Prostate gland (tissue), 2 donors: ENCODE results near the gene THRAP3. TPM values are rescaled to one million over a fixed set of nuclear protein-coding genes. Genes with fewer than 3 reads are reported as not detected.
A peak's percentile ranks its signal among the peaks of the same experiment; 100 is the strongest.

Source experiments
- DNase-seq: peaks from one replicate; pipeline ENCODE4 v3.0.0-alpha.2; 2019; ENCODE audit warnings: low spot score
- H3K27ac ChIP-seq, 2 donors: fragments of 200-600 bp; sonication (generic); 2 replicates each; pipeline ENCODE4 v1.5.1; 2017 to 2019
- H3K27me3 ChIP-seq: fragments of 200-600 bp; sonication (generic); replicated peaks from 2 replicates; pipeline ENCODE4 v1.5.1; 2019; ENCODE audit not compliant: insufficient read depth
- H3K36me3 ChIP-seq, 2 donors: fragments of 200-600 bp; sonication (generic); 1 replicate in 1 of 2; 2 replicates in 1 of 2; pipeline versions ENCODE4 v1.5.1 to v1.8.1; 2017 to 2019
- H3K4me1 ChIP-seq: fragments of 200-600 bp; sonication (generic); replicated peaks from 2 replicates; pipeline ENCODE4 v1.5.1; 2019
- H3K4me3 ChIP-seq, 2 donors: fragments of 200-600 bp; sonication (generic); 2 replicates each; pipeline ENCODE4 v1.5.1; 2017 to 2019
- H3K9me3 ChIP-seq: fragments of 200-600 bp; sonication (generic); 2 replicates; pipeline ENCODE4 v1.5.1; 2017
- CTCF ChIP-seq, 4 experiments: fragments of 200-600 bp in 2 of 4; fragments of 450-650 bp in 2 of 4; sonication (generic) in 2 of 4; IDR thresholded peaks; 1 replicate in 3 of 4; 2 replicates in 1 of 4; pipeline ENCODE4 v1.5.1; 2016 to 2019; ENCODE audit warnings: antibody characterized with exemption in 4 of 4, mild to moderate bottlenecking in 2 of 4, moderate library complexity in 2 of 4
- POLR2A ChIP-seq: fragments of 450-650 bp; IDR thresholded peaks from one replicate; pipeline ENCODE4 v1.6.1; 2016; ENCODE audit warnings: antibody characterized with exemption, mild to moderate bottlenecking
- POLR2AphosphoS5 ChIP-seq: sonication (generic); formaldehyde crosslinking; IDR thresholded peaks from one replicate; pipeline ENCODE4 v1.6.1; 2017; ENCODE audit warnings: antibody characterized with exemption
- WGBS: methylation state at CpG from one replicate; pipeline ENCODE4 v1.1.5; 2018; 5-methylcytosine and 5-hydroxymethylcytosine counted together
- intact Hi-C: fragments of 100-400 bp; cut with DNase I; formaldehyde crosslinking; loops from one replicate; pipeline ENCODE4 v1.14.2; 2022
- total RNA-seq, 2 donors: library from RNA; depleted of rRNA; stranded (reverse); fragments of >200 nt; gene quantifications; one replicate each; pipeline ENCODE4 v1.1.0, GENCODE V29; 2016

The THRAP3 gene
- total RNA-seq, 2 donors from 2014 or later, result 100 to 123 TPM

DNA sequence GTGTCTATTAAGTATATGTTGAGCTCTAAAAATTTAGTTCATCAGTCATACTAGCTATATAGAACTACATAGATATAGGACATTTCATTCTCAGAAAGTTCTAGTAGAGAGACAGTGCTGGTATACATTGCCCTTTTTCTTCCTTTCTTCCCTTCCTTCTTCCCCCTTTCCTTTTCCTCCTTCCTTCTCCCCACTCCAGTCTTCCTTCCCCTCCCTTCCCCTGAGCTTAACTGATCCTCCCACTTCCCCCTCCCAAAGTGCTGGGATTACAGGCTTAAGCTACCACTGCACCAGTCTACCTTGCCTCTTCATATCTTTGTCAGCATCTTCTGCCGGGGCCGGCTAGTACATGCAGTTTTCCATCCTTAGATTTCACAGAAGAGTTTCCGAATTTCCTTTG is 12.1 kb downstream of the THRAP3 start:
- DNase-seq, result no peak
- no peak overlapping the region for H3K4me3 ChIP-seq
- H3K4me1 ChIP-seq, result peaks cover 14% of the 10 kb centered on the region
- no peaks in the 10 kb centered on the region for H3K27me3 ChIP-seq
- TF ChIP-seq CTCF (IDR thresholded peaks at IDR 0.05) (no peak), POLR2AphosphoS5 (no peak), POLR2A (no peak)
- peak overlapping the region; percentile 61 to 98 for H3K27ac ChIP-seq
- WGBS, result 36% methylated on average over 3 of the region's 3 CpGs
- H3K36me3 ChIP-seq, result no peaks in the 10 kb centered on the region
- H3K9me3 ChIP-seq, result no peaks in the 10 kb centered on the region
- intact Hi-C loops, result no loop called here

- no peak overlapping the region for H3K4me3 ChIP-seq
- H3K27ac ChIP-seq, result peak overlapping the region; percentile 77 to 98
- WGBS, result 60% methylated on average over 2 of the region's 2 CpGs
- no peak for DNase-seq
- no peaks in the 10 kb centered on the region for H3K36me3 ChIP-seq
- H3K9me3 ChIP-seq, result no peaks in the 10 kb centered on the region
- TF ChIP-seq POLR2AphosphoS5 (no peak), CTCF (IDR thresholded peaks at IDR 0.05) (no peak), POLR2A (no peak)
- intact Hi-C loops, result no loop called here
- H3K4me1 ChIP-seq, result peaks cover 5% of the 10 kb centered on the region
- H3K27me3 ChIP-seq, result no peaks in the 10 kb centered on the region
Measured at GRCh38 chr1:36238433-36238832, 14.2 kb downstream of the THRAP3 start.

DNA sequence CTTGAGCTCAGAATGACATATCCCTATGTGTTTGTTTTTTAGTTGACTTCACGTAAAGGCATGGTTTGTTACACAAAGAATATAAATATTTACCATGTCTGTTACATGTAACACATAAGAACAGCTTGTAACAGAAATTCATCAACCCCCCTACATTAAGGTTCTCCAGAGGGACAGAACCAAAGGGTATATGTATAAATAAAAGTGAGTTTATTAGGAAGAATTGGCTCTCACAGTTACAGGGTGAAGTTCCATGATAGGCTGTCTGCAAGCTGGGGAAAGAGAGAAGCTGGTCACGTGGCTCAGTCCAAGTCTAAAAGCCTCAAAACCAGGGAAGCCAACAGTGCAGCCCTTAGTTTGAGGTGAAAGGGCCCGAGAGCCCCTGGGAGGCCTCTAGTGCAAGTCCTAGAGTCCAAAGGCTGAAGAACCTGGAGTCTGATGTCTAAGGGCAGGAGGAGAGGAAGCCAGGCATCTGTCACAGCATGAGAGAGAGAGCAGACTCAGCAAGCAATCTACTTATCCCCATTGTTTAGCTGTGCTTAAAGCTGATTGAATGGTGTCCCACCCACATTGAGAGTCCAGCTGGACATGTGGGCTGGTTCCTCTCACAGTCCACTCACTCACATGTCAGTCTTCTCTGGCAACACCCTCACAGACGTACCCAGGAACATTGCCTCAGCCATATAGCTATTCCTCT is 15.8 kb downstream of the THRAP3 start:
- H3K9me3 ChIP-seq, result no peaks in the 10 kb centered on the region
- H3K36me3 ChIP-seq, result no peaks in the 10 kb centered on the region
- no peaks in the 10 kb centered on the region for H3K27me3 ChIP-seq
- H3K4me3 ChIP-seq, result no peak overlapping the region
- no peak for TF ChIP-seq POLR2A
- TF ChIP-seq CTCF (IDR thresholded peaks at IDR 0.05), result no peak
- TF ChIP-seq POLR2AphosphoS5, result peak; percentile 49
- DNase-seq, result no peak
- H3K4me1 ChIP-seq, result peaks cover 14% of the 10 kb centered on the region
- H3K27ac ChIP-seq, result peak overlapping the region; percentile 77 to 98
- 39% methylated on average over 4 of the region's 4 CpGs for WGBS
- intact Hi-C loops, result no loop called here

- H3K9me3 ChIP-seq, result no peaks in the 10 kb centered on the region
- H3K36me3 ChIP-seq, result no peaks in the 10 kb centered on the region
- WGBS, result 94% methylated on average over 3 of the region's 3 CpGs
- DNase-seq, result no peak
- H3K27me3 ChIP-seq, result no peaks in the 10 kb centered on the region
- intact Hi-C loops, result no loop called here
- H3K4me1 ChIP-seq, result peaks cover 23% of the 10 kb centered on the region
- H3K4me3 ChIP-seq, result no peak overlapping the region
- H3K27ac ChIP-seq, result peak overlapping the region; percentile 67 to 71
- TF ChIP-seq POLR2A (no peak), POLR2AphosphoS5 (no peak), CTCF (IDR thresholded peaks at IDR 0.05) (no peak)
Measured at GRCh38 chr1:36247538-36247937, 23.3 kb downstream of the THRAP3 start.

DNA sequence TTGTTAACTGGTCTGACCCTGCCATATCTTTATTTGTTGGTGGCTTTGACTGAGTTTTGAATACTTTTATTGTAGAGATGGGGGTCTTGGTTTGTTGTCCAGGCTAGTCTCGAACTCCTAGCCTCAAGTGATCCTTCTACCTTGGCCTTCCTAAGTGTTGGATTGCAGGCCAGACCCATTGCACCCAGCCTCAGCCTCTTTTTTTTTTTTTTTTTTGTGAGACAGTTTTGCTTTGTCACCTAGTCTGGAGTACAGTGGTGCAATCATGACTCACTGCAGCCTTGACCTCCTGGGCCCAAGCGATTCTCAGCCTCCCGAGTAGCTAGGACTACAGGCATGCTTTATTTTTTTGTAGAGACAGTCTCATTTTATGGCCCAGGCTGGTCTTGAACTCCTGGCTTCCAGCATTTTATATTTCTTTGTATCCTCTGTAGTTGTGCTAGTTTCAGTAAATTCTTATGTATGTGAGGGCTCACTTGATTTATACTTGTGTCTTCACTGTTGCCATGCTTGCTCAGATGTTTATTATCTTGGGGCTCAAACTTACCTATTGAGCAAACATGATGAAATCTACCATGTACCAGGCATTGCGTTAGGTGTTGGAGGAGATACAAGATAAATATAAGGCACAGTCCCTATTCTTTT is 24.1 kb downstream of the THRAP3 start:
- peak; percentile 58 for DNase-seq
- H3K4me1 ChIP-seq, result peaks cover 23% of the 10 kb centered on the region
- 50% methylated on average over 4 of the region's 4 CpGs for WGBS

More for the DNA sequence above, 24.1 kb downstream of the THRAP3 start:
- peak overlapping the region; percentile 67 to 71 for H3K27ac ChIP-seq
- no peak overlapping the region for H3K4me3 ChIP-seq
- intact Hi-C loops, result no loop called here
- no peaks in the 10 kb centered on the region for H3K9me3 ChIP-seq
- H3K27me3 ChIP-seq, result no peaks in the 10 kb centered on the region
- H3K36me3 ChIP-seq, result no peaks in the 10 kb centered on the region
- TF ChIP-seq CTCF (IDR thresholded peaks at IDR 0.05) (no peak), POLR2AphosphoS5 (peak; percentile 90)
